ENCODE data around the gene TMCC3.
"Not testable (repeated sequence)": the region's sequence is repeated elsewhere in the genome, so short reads cannot be mapped to it uniquely, and the experiment has no call there.

TMCC3 gene, protein sequence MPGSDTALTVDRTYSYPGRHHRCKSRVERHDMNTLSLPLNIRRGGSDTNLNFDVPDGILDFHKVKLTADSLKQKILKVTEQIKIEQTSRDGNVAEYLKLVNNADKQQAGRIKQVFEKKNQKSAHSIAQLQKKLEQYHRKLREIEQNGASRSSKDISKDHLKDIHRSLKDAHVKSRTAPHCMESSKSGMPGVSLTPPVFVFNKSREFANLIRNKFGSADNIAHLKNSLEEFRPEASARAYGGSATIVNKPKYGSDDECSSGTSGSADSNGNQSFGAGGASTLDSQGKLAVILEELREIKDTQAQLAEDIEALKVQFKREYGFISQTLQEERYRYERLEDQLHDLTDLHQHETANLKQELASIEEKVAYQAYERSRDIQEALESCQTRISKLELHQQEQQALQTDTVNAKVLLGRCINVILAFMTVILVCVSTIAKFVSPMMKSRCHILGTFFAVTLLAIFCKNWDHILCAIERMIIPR
- total RNA-seq: 2.4 to 8.6 (median 4.5) reads per million in 3 donors

DNA sequence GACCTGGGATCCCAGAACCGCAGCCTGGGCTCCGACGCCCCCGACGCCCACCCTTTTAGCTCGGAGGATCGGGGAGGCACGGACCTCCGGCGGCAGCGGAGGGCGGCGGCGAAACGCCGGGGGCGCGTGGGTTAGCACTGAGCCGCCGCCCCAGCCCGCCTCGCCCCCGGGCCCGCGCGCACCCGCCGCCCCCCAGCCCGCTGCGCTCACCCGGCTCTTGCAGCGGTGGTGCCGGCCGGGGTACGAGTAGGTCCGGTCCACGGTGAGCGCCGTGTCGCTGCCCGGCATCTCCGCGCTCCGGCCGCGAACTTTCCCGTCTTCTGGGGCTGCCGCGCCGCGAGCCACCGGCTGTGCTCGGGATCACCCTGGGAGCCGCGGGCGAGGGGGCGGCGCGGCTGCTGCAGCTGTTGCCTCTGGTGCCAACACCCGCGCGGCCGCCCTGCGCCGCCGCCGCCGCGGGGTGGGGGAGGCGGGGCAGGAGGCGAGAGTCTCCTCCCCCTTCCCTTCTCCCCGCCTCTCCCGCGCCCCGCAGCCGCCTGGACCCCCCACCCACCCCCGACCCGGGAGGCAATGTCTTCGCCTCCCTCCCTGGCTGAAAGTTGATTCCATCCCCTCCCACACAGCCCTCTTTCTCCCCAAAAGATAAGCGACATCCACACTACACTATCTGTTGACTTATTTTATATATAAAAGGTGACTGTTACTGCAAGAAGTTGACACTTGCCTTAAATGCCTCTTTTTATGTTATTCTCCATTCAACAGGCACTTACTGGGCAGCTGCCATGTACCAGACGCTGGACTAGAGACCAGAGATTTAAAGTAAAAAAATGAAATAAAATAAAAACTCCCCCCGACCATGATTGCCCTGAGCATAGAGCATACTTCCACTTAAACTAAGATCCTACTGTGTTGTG is at the start of gene TMCC3:
TMCC3 (minus strand) TSS at position 415 of the 914 bp plus-strand sequence; CDS start at position 288, 127 bp downstream.
- Histone ChIP-seq H3K4me3 (ENCODE audit: insufficient read depth, low read depth, low read length, poor library complexity, severe bottlenecking) (peak within 1 kb of the TSS; percentile 48), H3K27me3 (replicated peaks; ENCODE audit: control insufficient read depth, insufficient read depth, low read length, poor library complexity, severe bottlenecking) (peaks cover 16% of the 10 kb centered on the region), H3K36me3 (ENCODE audit: control insufficient read depth, insufficient read depth, low read length) (no peaks in the 10 kb centered on the region), H3K9me3 (ENCODE audit: control insufficient read depth, low read length) (no peaks in the 10 kb centered on the region), H3K4me1 (ENCODE audit: control insufficient read depth, insufficient read depth, low read length, poor library complexity, severe bottlenecking) (peaks cover 6% of the 10 kb centered on the region), H3K27ac (ENCODE audit: insufficient read depth, low read length, poor library complexity, severe bottlenecking) (no peak within 1 kb of the TSS)
- peak in 1 of 3 donors; percentile 7 for DNase-seq

DNA sequence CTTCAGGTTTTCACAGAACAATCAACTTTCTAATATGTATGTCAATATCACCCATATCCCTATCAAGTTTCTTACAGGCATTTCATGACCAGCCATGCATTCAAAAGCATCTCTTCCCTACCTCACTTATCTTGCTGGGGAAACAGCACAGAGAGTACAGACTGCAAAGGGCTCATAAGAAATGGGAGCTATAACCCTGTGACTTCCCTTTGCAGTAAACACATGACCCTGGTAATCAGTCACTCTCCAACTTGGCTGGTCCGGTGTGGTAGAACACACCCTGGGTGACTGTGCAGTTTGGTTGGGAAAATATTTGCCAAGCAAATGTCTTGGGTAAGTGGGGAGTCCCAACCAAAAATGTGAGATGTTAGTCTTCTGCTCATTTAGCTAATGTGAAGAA is 49.4 kb upstream of the TMCC3 start:
- H3K4me3 ChIP-seq (ENCODE audit: insufficient read depth, low read depth, low read length, poor library complexity, severe bottlenecking): no peak overlapping the region
- no peak overlapping the region for H3K27ac ChIP-seq (ENCODE audit: insufficient read depth, low read length, poor library complexity, severe bottlenecking)
- no peak for DNase-seq
- H3K9me3 ChIP-seq (ENCODE audit: control insufficient read depth, low read length): no peaks in the 10 kb centered on the region
- H3K4me1 ChIP-seq (ENCODE audit: control insufficient read depth, insufficient read depth, low read length, poor library complexity, severe bottlenecking): no peaks in the 10 kb centered on the region
- H3K27me3 ChIP-seq (replicated peaks; ENCODE audit: control insufficient read depth, insufficient read depth, low read length, poor library complexity, severe bottlenecking): no peaks in the 10 kb centered on the region
- H3K36me3 ChIP-seq (ENCODE audit: control insufficient read depth, insufficient read depth, low read length): no peaks in the 10 kb centered on the region

DNA sequence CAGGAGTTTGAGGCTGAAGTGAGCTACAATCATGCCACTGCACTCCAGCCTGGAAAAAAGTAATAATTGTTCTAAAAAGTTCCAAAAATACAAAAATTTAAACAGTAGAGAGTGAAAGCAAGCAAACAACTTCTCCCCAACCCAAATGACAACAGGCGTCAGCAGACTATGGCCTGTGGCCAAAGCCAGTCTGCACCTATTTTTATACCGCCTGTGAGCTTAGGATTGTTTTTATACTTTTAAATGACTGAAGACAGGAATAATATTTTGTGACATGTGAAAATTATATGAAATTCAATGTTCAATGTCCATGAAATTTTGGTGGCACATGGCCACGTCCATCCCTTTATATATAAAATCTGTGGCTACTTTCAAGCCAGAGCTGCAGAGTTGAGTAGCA is 48.2 kb upstream of the TMCC3 start:
- no peak for DNase-seq
- Histone ChIP-seq H3K36me3 (ENCODE audit: control insufficient read depth, insufficient read depth, low read length) (no peaks in the 10 kb centered on the region), H3K9me3 (ENCODE audit: control insufficient read depth, low read length) (no peaks in the 10 kb centered on the region), H3K27me3 (replicated peaks; ENCODE audit: control insufficient read depth, insufficient read depth, low read length, poor library complexity, severe bottlenecking) (no peaks in the 10 kb centered on the region), H3K27ac (ENCODE audit: insufficient read depth, low read length, poor library complexity, severe bottlenecking) (no peak overlapping the region), H3K4me3 (ENCODE audit: insufficient read depth, low read depth, low read length, poor library complexity, severe bottlenecking) (no peak overlapping the region), H3K4me1 (ENCODE audit: control insufficient read depth, insufficient read depth, low read length, poor library complexity, severe bottlenecking) (no peaks in the 10 kb centered on the region)

DNA sequence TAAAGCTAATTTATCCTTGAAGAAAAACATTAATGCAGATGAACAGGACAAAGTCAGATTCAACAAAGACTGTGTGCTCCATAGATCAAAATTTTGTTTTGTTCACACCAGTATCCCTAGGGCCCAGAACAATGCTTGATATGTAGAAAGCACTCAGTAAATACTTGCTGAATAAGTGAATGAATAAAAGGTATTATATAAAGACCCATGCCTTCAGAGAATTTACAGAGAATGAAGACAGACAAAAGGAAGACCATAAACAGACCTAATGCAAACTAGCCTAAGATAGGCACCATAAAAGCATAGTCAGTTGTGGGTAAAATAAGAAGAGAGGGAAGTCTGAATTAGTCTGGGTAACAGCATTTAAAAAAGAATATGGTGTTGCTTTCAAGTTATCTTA is 47.3 kb upstream of the TMCC3 start:
- Histone ChIP-seq H3K36me3 (ENCODE audit: control insufficient read depth, insufficient read depth, low read length) (no peaks in the 10 kb centered on the region), H3K27me3 (replicated peaks; ENCODE audit: control insufficient read depth, insufficient read depth, low read length, poor library complexity, severe bottlenecking) (no peaks in the 10 kb centered on the region), H3K27ac (ENCODE audit: insufficient read depth, low read length, poor library complexity, severe bottlenecking) (no peak overlapping the region), H3K9me3 (ENCODE audit: control insufficient read depth, low read length) (no peaks in the 10 kb centered on the region), H3K4me1 (ENCODE audit: control insufficient read depth, insufficient read depth, low read length, poor library complexity, severe bottlenecking) (no peaks in the 10 kb centered on the region), H3K4me3 (ENCODE audit: insufficient read depth, low read depth, low read length, poor library complexity, severe bottlenecking) (no peak overlapping the region)
- no peak for DNase-seq

DNA sequence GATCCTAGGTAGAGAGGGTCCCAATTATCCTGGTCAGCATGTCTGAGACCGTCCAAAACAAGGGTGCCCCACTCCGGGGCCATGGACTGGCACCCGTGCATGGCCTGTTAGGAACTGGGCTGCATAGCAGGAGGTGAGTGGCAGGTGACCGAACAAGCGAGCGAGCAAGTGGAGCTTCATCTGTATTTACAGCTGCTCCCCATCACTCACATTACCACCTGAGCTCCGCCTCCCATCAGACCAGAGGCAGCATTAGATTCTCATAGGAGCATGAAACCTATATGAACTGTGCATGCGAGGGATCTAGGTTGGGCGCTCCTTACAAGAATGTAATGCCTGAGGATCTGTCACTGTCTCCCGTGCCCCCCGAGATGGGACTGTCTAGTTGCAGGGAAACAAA is 44.4 kb upstream of the TMCC3 start:
- H3K27ac ChIP-seq (ENCODE audit: insufficient read depth, low read length, poor library complexity, severe bottlenecking): no peak overlapping the region

DNA sequence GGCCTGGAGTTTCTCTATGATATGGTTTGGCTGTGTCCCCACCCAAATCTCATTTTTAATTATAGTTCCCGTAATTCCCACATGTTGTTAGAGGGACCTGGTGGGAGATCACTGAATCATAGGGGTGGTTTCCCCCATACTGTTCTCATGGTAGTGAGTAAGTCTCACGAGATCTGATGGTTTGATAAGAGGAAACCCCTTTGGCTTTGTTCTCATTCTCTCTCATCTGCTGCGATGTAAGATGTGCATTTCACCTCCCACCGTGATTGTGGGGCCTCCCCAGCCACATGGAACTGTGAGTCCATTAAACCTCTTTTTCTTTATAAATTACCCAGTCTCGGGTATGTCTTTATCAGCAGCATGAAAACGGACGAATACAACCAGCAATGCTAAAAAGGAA is 42.5 kb upstream of the TMCC3 start:
- H3K4me3 ChIP-seq (ENCODE audit: insufficient read depth, low read depth, low read length, poor library complexity, severe bottlenecking); H3K9me3 ChIP-seq (ENCODE audit: control insufficient read depth, low read length); H3K27ac ChIP-seq (ENCODE audit: insufficient read depth, low read length, poor library complexity, severe bottlenecking); H3K4me1 ChIP-seq (ENCODE audit: control insufficient read depth, insufficient read depth, low read length, poor library complexity, severe bottlenecking); H3K27me3 ChIP-seq (replicated peaks; ENCODE audit: control insufficient read depth, insufficient read depth, low read length, poor library complexity, severe bottlenecking); DNase-seq; H3K36me3 ChIP-seq (ENCODE audit: control insufficient read depth, insufficient read depth, low read length): not testable (repeated sequence)

More for the DNA sequence above, 44.4 kb upstream of the TMCC3 start:
- no peaks in the 10 kb centered on the region for H3K4me1 ChIP-seq (ENCODE audit: control insufficient read depth, insufficient read depth, low read length, poor library complexity, severe bottlenecking)
- H3K4me3 ChIP-seq (ENCODE audit: insufficient read depth, low read depth, low read length, poor library complexity, severe bottlenecking): no peak overlapping the region
- DNase-seq: no peak
- H3K36me3 ChIP-seq (ENCODE audit: control insufficient read depth, insufficient read depth, low read length): no peaks in the 10 kb centered on the region
- no peaks in the 10 kb centered on the region for H3K9me3 ChIP-seq (ENCODE audit: control insufficient read depth, low read length)
- no peaks in the 10 kb centered on the region for H3K27me3 ChIP-seq (replicated peaks; ENCODE audit: control insufficient read depth, insufficient read depth, low read length, poor library complexity, severe bottlenecking)

DNA sequence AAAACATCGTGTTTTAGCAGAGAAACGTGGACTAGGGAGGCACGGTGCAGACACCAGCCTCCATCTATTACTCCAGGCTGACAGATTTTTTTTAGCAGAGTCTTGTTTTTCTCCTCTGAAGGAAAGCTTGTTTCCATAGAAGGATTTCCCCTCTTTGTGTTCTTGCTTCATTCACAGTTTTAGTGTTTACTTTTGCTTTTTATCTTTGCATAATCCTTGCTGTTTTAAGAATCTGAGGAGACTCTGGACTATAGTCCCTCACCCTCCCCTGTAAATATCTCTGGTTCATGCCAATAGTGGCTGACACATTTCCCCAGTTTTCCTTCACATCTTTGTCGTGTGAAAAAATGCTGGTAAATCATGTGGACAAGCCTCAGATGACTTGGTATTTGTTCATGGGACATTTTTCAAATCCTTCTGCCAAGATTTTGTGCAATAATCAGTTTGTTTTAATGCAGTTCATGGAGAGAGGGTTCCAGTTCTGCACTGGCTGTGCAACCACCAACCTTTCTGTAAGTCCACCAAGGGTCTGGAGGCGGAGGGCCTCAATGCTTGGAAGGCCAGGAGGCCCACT is 39.9 kb upstream of the TMCC3 start:
- no peaks in the 10 kb centered on the region for H3K27me3 ChIP-seq (replicated peaks; ENCODE audit: control insufficient read depth, insufficient read depth, low read length, poor library complexity, severe bottlenecking)
- H3K27ac ChIP-seq (ENCODE audit: insufficient read depth, low read length, poor library complexity, severe bottlenecking): no peak overlapping the region
- H3K9me3 ChIP-seq (ENCODE audit: control insufficient read depth, low read length): no peaks in the 10 kb centered on the region
- no peak for DNase-seq
- no peaks in the 10 kb centered on the region for H3K4me1 ChIP-seq (ENCODE audit: control insufficient read depth, insufficient read depth, low read length, poor library complexity, severe bottlenecking)
- no peaks in the 10 kb centered on the region for H3K36me3 ChIP-seq (ENCODE audit: control insufficient read depth, insufficient read depth, low read length)
- no peak overlapping the region for H3K4me3 ChIP-seq (ENCODE audit: insufficient read depth, low read depth, low read length, poor library complexity, severe bottlenecking)

DNA sequence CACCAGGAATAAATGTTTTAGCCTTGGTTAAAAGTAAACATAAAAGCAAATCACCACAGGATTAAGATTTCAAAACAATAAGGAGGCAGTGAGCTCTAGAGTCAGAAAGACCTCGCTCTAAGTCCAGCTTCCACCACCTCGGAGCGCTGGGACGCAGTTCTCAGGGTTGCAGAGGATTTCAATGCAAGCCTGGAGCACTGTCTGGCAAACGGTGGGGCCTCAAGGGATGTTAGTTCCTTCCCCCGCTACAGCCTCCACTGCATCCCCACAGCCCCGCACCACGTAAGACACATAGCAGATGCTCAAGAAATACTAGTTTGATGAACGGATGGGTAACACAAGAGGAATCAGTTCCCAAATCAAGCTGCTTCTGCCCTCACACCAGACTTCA is 39.3 kb upstream of the TMCC3 start:
- no peaks in the 10 kb centered on the region for H3K9me3 ChIP-seq (ENCODE audit: control insufficient read depth, low read length)
- H3K4me1 ChIP-seq (ENCODE audit: control insufficient read depth, insufficient read depth, low read length, poor library complexity, severe bottlenecking): no peaks in the 10 kb centered on the region
- H3K4me3 ChIP-seq (ENCODE audit: insufficient read depth, low read depth, low read length, poor library complexity, severe bottlenecking): no peak overlapping the region
- H3K27ac ChIP-seq (ENCODE audit: insufficient read depth, low read length, poor library complexity, severe bottlenecking): no peak overlapping the region
- no peaks in the 10 kb centered on the region for H3K27me3 ChIP-seq (replicated peaks; ENCODE audit: control insufficient read depth, insufficient read depth, low read length, poor library complexity, severe bottlenecking)
- no peaks in the 10 kb centered on the region for H3K36me3 ChIP-seq (ENCODE audit: control insufficient read depth, insufficient read depth, low read length)
- no peak for DNase-seq

DNA sequence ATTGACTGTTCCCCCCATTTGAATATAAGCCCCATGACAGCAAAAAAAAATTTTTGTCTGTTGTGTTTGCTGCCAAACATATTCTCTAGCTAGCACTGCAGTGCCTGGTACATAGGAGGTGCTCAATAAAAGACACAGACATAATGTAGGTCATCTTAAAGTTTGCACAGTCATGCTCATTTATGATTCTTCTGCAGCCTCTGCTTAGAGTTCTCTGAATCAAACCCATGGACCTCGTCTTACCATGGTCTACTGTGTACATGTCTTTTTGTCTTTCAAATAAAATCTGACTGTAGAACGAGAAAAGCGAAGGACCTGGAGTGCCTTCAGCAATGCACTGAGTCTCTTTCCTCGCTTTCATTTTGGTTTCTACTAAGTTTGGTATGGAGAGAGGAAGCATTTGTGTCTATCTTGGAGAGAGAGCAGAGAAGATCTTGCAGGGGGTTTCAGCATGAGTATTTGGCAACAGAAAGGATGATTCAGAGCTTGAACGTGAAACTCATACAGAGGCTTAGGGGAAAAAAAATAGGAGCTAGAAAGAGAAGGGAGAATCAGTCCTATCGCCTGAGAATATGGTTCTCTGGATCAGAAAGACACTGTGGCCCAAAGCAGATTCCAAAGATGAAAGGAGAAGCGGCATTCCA is 38.8 kb upstream of the TMCC3 start:
- Histone ChIP-seq H3K36me3 (ENCODE audit: control insufficient read depth, insufficient read depth, low read length) (no peaks in the 10 kb centered on the region), H3K9me3 (ENCODE audit: control insufficient read depth, low read length) (no peaks in the 10 kb centered on the region), H3K27me3 (replicated peaks; ENCODE audit: control insufficient read depth, insufficient read depth, low read length, poor library complexity, severe bottlenecking) (no peaks in the 10 kb centered on the region), H3K4me3 (ENCODE audit: insufficient read depth, low read depth, low read length, poor library complexity, severe bottlenecking) (no peak overlapping the region), H3K27ac (ENCODE audit: insufficient read depth, low read length, poor library complexity, severe bottlenecking) (no peak overlapping the region), H3K4me1 (ENCODE audit: control insufficient read depth, insufficient read depth, low read length, poor library complexity, severe bottlenecking) (no peaks in the 10 kb centered on the region)
- DNase-seq: no peak

Data from effector memory CD4-positive, alpha-beta T cell (primary cell).